ENCODE measurements around the gene SETX. TPM values are rescaled to one million over a fixed set of nuclear protein-coding genes. Genes with fewer than 3 reads are reported as not detected.

Gene SETX, protein sequence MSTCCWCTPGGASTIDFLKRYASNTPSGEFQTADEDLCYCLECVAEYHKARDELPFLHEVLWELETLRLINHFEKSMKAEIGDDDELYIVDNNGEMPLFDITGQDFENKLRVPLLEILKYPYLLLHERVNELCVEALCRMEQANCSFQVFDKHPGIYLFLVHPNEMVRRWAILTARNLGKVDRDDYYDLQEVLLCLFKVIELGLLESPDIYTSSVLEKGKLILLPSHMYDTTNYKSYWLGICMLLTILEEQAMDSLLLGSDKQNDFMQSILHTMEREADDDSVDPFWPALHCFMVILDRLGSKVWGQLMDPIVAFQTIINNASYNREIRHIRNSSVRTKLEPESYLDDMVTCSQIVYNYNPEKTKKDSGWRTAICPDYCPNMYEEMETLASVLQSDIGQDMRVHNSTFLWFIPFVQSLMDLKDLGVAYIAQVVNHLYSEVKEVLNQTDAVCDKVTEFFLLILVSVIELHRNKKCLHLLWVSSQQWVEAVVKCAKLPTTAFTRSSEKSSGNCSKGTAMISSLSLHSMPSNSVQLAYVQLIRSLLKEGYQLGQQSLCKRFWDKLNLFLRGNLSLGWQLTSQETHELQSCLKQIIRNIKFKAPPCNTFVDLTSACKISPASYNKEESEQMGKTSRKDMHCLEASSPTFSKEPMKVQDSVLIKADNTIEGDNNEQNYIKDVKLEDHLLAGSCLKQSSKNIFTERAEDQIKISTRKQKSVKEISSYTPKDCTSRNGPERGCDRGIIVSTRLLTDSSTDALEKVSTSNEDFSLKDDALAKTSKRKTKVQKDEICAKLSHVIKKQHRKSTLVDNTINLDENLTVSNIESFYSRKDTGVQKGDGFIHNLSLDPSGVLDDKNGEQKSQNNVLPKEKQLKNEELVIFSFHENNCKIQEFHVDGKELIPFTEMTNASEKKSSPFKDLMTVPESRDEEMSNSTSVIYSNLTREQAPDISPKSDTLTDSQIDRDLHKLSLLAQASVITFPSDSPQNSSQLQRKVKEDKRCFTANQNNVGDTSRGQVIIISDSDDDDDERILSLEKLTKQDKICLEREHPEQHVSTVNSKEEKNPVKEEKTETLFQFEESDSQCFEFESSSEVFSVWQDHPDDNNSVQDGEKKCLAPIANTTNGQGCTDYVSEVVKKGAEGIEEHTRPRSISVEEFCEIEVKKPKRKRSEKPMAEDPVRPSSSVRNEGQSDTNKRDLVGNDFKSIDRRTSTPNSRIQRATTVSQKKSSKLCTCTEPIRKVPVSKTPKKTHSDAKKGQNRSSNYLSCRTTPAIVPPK (N-terminal part only)
- 10 to 100 TPM; 70.6 to 81.9 TPM for total RNA-seq

DNA sequence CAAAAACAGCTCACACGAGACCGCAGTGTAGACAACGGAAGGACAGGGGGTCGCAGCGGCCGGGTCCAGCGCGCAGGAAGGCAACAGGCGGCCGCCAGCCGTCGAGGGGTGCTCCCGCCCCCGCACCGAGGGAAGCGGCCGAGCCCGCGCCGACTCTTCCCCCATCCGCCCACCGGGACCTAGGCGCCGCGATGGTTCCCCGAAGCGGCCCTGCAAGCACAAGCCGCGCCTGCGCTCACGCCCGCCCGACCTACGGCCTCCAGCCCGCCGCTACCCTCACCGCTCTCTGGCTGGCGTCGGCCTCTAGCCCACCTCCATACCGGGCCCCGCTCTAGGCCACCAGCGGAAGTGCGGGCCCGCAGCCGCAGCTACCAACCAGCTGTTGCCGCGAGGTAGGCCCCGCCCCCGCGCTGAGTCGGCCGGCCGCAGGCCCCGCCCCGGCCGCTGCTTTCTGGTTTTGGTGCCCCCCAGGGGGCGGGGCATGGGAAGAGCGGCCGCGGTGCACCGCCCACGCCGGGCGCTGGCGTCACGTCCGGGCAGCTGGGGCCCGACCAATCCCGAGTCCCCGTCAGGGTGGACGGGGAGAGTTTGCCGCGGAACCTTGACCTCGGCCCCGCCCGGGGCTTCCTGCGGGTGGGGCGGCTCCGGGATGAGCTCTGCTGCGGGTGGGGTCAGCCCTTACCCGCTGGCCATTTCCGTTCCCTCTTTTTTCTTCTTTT, at the start of gene SETX:
Gene SETX (minus strand): TSS at position 350 of the 719 bp plus-strand sequence. CDS start 5,558 bp downstream, outside the sequence.

Other genes starting within 250 kb of the SETX start
- 1 to 10 TPM in 1 of 2 donors, under 1 TPM in 1; 0.67 to 4.5 TPM for gene NTNG2, start 192.9 kb downstream of the SETX start, total RNA-seq
- gene TTF1, start 51.9 kb upstream of the SETX start, total RNA-seq: 1 to 10 TPM; 4.5 to 7.0 TPM
- not detected for gene CFAP77, start 55.2 kb upstream of the SETX start, total RNA-seq
- gene BARHL1, start 227.6 kb upstream of the SETX start, total RNA-seq: not detected

Data from melanocyte of skin (primary cell).